Measurements from ENCODE around the gene LRP11.
A peak's percentile ranks its signal among the peaks of the same experiment; 100 is the strongest.
"Not testable (repeated sequence)": the region's sequence is repeated elsewhere in the genome, so short reads cannot be mapped to it uniquely, and the experiment has no call there.

Gene LRP11, protein sequence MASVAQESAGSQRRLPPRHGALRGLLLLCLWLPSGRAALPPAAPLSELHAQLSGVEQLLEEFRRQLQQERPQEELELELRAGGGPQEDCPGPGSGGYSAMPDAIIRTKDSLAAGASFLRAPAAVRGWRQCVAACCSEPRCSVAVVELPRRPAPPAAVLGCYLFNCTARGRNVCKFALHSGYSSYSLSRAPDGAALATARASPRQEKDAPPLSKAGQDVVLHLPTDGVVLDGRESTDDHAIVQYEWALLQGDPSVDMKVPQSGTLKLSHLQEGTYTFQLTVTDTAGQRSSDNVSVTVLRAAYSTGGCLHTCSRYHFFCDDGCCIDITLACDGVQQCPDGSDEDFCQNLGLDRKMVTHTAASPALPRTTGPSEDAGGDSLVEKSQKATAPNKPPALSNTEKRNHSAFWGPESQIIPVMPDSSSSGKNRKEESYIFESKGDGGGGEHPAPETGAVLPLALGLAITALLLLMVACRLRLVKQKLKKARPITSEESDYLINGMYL

GRCh38 chr6:149863698-149864577 lies at the start of gene LRP11:
TSS of gene LRP11 (minus strand) at chr6:149864359. CDS start at chr6:149864020, 339 bp downstream.
- Histone ChIP-seq H3K4me3 (peak within 1 kb of the TSS; percentile 90), H3K27ac (peak within 1 kb of the TSS; percentile 89 to 99)
- DNase-seq (ENCODE audit: low spot score): peak; percentile 89
- TF ChIP-seq, protein P1, sequence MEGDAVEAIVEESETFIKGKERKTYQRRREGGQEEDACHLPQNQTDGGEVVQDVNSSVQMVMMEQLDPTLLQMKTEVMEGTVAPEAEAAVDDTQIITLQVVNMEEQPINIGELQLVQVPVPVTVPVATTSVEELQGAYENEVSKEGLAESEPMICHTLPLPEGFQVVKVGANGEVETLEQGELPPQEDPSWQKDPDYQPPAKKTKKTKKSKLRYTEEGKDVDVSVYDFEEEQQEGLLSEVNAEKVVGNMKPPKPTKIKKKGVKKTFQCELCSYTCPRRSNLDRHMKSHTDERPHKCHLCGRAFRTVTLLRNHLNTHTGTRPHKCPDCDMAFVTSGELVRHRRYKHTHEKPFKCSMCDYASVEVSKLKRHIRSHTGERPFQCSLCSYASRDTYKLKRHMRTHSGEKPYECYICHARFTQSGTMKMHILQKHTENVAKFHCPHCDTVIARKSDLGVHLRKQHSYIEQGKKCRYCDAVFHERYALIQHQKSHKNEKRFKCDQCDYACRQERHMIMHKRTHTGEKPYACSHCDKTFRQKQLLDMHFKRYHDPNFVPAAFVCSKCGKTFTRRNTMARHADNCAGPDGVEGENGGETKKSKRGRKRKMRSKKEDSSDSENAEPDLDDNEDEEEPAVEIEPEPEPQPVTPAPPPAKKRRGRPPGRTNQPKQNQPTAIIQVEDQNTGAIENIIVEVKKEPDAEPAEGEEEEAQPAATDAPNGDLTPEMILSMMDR (IDR thresholded peaks at IDR 0.05): no peak

GRCh38 chr6:149913540-149914240 lies 49.5 kb upstream of the LRP11 start:
- TF ChIP-seq, protein P1 (IDR thresholded peaks at IDR 0.05): no peak
- Histone ChIP-seq H3K27ac (no peak overlapping the region), H3K4me3 (no peak overlapping the region)
- no peak for DNase-seq (ENCODE audit: low spot score)

GRCh38 chr6:149913085-149913484 lies 48.9 kb upstream of the LRP11 start:
- Histone ChIP-seq H3K27ac (no peak overlapping the region), H3K4me3 (no peak overlapping the region)
- TF ChIP-seq, protein P1 (IDR thresholded peaks at IDR 0.05): no peak
- DNase-seq (ENCODE audit: low spot score): no peak

- DNase-seq (ENCODE audit: low spot score); H3K4me3 ChIP-seq; H3K27ac ChIP-seq: not testable (repeated sequence)
These were observed 48.5 kb upstream of the LRP11 start for GRCh38 chr6:149912680-149913079.

DNA sequence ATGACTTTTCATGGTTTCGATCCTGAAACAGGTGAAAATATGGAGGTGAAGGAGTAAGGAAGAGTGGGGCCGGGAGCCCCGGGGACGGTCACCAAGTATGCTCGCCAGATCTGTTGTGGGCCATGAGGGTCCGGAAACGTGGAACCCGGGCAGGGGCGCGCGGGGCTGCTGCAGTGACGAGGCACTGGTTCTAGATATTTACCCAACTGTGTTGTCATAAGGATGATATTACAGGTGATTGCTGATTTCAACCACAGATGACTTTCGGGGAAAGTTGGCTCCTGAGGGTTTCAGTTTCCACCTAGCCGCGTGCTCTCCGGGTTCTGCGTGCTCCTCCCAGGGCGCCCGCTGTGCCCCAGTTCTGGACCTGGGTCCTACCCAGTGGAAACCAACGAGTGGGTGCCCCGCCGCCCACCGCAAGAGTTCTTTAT lies 46.6 kb upstream of the LRP11 start:
- no peak for DNase-seq (ENCODE audit: low spot score)
- TF ChIP-seq, protein P1 (IDR thresholded peaks at IDR 0.05): no peak
- no peak overlapping the region for H3K4me3 ChIP-seq
- no peak overlapping the region for H3K27ac ChIP-seq

- H3K4me3 ChIP-seq: no peak overlapping the region
- TF ChIP-seq, protein P1 (IDR thresholded peaks at IDR 0.05): no peak
- DNase-seq (ENCODE audit: low spot score): peak; percentile 47
- no peak overlapping the region for H3K27ac ChIP-seq
These were observed 45.7 kb upstream of the LRP11 start for GRCh38 chr6:149909701-149910470.

- not testable (repeated sequence) for H3K4me3 ChIP-seq, H3K27ac ChIP-seq
- peak; percentile 38 for DNase-seq (ENCODE audit: low spot score)
These were observed 44.3 kb upstream of the LRP11 start for GRCh38 chr6:149908480-149908879.
